ENCODE measurements around the gene KIF22.

DNA sequence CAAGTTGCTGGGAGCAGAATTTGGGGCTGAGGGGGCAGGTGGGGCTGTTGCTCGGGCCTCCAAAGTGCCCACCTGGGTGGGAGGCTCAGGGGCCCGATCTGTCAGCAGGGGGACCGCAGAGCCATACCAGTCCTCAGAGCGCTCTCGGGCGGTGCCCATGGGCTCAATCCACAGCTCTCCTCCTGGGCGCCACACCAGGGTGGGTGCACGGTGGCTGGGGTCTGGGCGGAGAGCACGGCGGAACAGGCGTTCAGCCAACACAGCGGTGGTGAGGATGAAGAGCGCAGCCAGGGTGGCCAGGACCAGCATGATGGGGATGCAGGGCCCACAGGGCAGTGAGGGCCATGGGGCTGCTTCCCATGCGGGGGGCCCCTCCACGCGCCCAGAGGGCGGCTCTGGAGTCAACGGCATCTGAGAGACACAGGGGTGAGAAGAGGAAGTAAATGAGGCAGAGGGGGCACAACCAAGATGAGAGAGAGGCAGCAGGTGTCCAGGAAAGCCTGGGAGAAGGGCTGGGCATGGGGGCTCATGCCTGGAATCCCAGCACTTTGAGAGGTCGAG lies 45.9 kb upstream of the KIF22 start:
- no peak for TF ChIP-seq RAD21 (IDR thresholded peaks at IDR 0.05; ENCODE audit: low read length)
- TF ChIP-seq, protein P1, sequence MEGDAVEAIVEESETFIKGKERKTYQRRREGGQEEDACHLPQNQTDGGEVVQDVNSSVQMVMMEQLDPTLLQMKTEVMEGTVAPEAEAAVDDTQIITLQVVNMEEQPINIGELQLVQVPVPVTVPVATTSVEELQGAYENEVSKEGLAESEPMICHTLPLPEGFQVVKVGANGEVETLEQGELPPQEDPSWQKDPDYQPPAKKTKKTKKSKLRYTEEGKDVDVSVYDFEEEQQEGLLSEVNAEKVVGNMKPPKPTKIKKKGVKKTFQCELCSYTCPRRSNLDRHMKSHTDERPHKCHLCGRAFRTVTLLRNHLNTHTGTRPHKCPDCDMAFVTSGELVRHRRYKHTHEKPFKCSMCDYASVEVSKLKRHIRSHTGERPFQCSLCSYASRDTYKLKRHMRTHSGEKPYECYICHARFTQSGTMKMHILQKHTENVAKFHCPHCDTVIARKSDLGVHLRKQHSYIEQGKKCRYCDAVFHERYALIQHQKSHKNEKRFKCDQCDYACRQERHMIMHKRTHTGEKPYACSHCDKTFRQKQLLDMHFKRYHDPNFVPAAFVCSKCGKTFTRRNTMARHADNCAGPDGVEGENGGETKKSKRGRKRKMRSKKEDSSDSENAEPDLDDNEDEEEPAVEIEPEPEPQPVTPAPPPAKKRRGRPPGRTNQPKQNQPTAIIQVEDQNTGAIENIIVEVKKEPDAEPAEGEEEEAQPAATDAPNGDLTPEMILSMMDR (IDR thresholded peaks at IDR 0.05): no peak
- TF ChIP-seq RFX5 (IDR thresholded peaks at IDR 0.05; ENCODE audit: low read length): no peak
- TF ChIP-seq FOXM1 (IDR thresholded peaks at IDR 0.05; ENCODE audit: low read depth): no peak
- no peak for TF ChIP-seq POLR2AphosphoS5 (IDR thresholded peaks at IDR 0.05; ENCODE audit: low read depth, low read length)

Measured in SK-N-SH (cell line).